SH-SY5Y (cell line): ENCODE measurements around the gene POMGNT2.

Experiments used
- GATA2 ChIP-seq: IDR thresholded peaks from 2 replicates; pipeline ENCODE4 v1.6.1; 2011; ENCODE audit warnings: mild to moderate bottlenecking, low read depth, low read length
- GATA3 ChIP-seq: IDR thresholded peaks from 2 replicates; pipeline ENCODE4 v1.6.1; 2011; ENCODE audit warnings: low read depth, mild to moderate bottlenecking, low read length, moderate library complexity

DNA sequence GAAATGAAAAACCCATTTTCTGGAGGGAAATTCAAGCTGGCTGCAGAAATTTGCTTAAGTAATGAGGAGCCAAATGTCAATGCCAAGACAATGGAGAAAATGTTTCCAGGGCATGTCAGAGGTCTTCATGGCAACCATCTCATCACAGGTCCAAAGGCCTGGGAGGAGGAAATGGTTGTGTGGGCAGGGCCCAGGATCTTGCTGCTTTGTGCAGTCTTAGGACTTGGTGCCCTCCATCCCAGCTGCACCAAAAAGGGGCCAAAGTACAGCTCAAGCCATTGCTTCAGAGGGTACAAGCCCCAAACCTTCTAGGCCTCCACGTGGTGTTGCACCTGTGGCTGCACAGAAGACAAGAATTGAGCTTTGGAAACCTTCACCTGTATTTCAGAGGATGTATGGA lies 59.3 kb downstream of the POMGNT2 start:
- TF ChIP-seq GATA2 (no peak), GATA3 (no peak)
